CD4-positive, alpha-beta T cell (primary cell): ENCODE results near the gene HOGA1. TPM values are rescaled to one million over a fixed set of nuclear protein-coding genes. Genes with fewer than 3 reads are reported as not detected.
"Not testable (repeated sequence)": the region's sequence is repeated elsewhere in the genome, so short reads cannot be mapped to it uniquely, and the experiment has no call there.

Experiments
- ATAC-seq: fragments of 200-7000 bp; cut with Tn5 transposase; one replicate; pipeline ENCODE4 v1.10.0; 2022; ENCODE audit warnings: mild to moderate bottlenecking; ENCODE audit not compliant: poor library complexity
- CTCF ChIA-PET: fragments of 350-600 bp; sonication (Branson Sonifier 250); formaldehyde crosslinking; loops from one replicate; lab custom pipeline; 2021; ENCODE audit warnings: antibody characterized with exemption, inconsistent platforms; lab: Charles Lee
- POLR2A ChIA-PET: fragments of 350-600 bp; sonication (Branson Sonifier 250); formaldehyde crosslinking; loops from one replicate; lab custom pipeline; 2021; ENCODE audit warnings: antibody characterized with exemption, inconsistent platforms; lab: Charles Lee
- DNase-seq, 14 experiments: peaks; one replicate each; pipeline ENCODE4 v3.0.0-alpha.2; 2013 to 2020; ENCODE audit warnings: mixed read lengths in 2 of 14
- H3K27ac ChIP-seq, 2 donors: one replicate each; pipeline versions ENCODE4 v1.5.1 to v1.7.0; 2013; ENCODE audit warnings: low read length in 2 of 2, low read depth in 1 of 2, mild to moderate bottlenecking in 1 of 2
- H3K27me3 ChIP-seq, 2 experiments: 1 replicate in 1 of 2; 2 replicates in 1 of 2; pipeline versions ENCODE4 v1.6.1 to v1.7.0; 2013; ENCODE audit warnings: low read length in 2 of 2, control low read depth in 1 of 2, mild to moderate bottlenecking in 1 of 2, moderate library complexity in 1 of 2; ENCODE audit not compliant: insufficient read depth in 2 of 2, control insufficient read depth in 1 of 2
- H3K36me3 ChIP-seq: one replicate; pipeline ENCODE4 v1.6.1; 2013; ENCODE audit warnings: low read length, control low read depth; ENCODE audit not compliant: insufficient read depth
- H3K4me1 ChIP-seq: one replicate; pipeline ENCODE4 v1.6.1; 2013; ENCODE audit warnings: low read length, control low read depth; ENCODE audit not compliant: insufficient read depth
- H3K4me3 ChIP-seq: one replicate; pipeline ENCODE4 v1.5.1; 2013; ENCODE audit warnings: mild to moderate bottlenecking, low read length, moderate library complexity
- H3K9me3 ChIP-seq, 2 experiments: 1 replicate in 1 of 2; 2 replicates in 1 of 2; pipeline versions ENCODE4 v1.6.1 to v1.7.0; 2013; ENCODE audit warnings: low read length in 2 of 2, mild to moderate bottlenecking in 2 of 2, control low read depth in 1 of 2, moderate library complexity in 1 of 2; ENCODE audit not compliant: control insufficient read depth in 1 of 2, insufficient read depth in 1 of 2
- H3K27ac Mint-ChIP-seq: one replicate; pipeline ENCODE4 v1.8.0; 2020; ENCODE audit warnings: mixed read lengths
- H3K27me3 Mint-ChIP-seq: one replicate; pipeline ENCODE4 v1.8.0; 2021; ENCODE audit warnings: mixed read lengths
- H3K36me3 Mint-ChIP-seq: one replicate; pipeline ENCODE4 v1.8.0; 2021; ENCODE audit warnings: low read depth, mixed read lengths
- H3K4me1 Mint-ChIP-seq: one replicate; pipeline ENCODE4 v1.8.0; 2021; ENCODE audit warnings: low read depth, mixed read lengths
- H3K4me3 Mint-ChIP-seq: one replicate; pipeline ENCODE4 v1.8.0; 2020; ENCODE audit warnings: mild to moderate bottlenecking, mixed read lengths
- H3K9me3 Mint-ChIP-seq: one replicate; pipeline ENCODE4 v1.8.0; 2020; ENCODE audit warnings: mixed read lengths
- intact Hi-C, 2 experiments: fragments of 100-400 bp; cut with DNase I in 1 of 2; cut with micrococcal nuclease in 1 of 2; formaldehyde crosslinking; loops; one replicate each; pipeline versions ENCODE4 v1.15.1 to v1.9.0; 2023 to 2025; cut with DNase I, micrococcal nuclease
- total RNA-seq, 174 experiments: library from RNA in 2 of 174; stranded (reverse) in 2 of 174; gene quantifications; one replicate each; pipeline ENCODE4 v1.2.3 and lab custom pipeline; 2021 to 2026
- TF ChIP-seq, protein P1 (sequence below): fragments of 200-600 bp; IDR thresholded peaks from one replicate; pipeline ENCODE4 v1.8.0; 2022; ENCODE audit warnings: antibody characterized with exemption, mild to moderate bottlenecking

Gene HOGA1
- total RNA-seq, 2 experiments from 2014 or later = not detected

DNA sequence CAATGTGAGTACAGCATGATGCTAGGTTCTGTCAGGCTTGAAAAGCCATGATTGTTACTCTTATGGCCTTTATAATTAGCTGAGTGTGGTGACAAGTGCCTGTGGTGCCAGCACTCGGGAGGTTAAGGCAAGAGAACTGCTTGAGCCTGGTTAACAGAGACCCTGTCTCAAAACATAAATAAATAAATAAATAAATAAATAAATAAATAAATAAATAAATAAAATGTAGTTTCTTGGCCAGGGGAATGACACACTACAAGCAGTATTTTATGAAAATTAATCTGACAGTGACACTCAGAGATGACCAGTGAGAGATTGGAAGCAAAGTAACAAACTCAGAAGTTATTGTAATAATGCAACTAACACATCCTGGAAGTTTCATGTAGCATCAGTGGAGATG is 51.4 kb downstream of the HOGA1 start:
- no peak overlapping the region for H3K4me3 Mint-ChIP-seq

DNA sequence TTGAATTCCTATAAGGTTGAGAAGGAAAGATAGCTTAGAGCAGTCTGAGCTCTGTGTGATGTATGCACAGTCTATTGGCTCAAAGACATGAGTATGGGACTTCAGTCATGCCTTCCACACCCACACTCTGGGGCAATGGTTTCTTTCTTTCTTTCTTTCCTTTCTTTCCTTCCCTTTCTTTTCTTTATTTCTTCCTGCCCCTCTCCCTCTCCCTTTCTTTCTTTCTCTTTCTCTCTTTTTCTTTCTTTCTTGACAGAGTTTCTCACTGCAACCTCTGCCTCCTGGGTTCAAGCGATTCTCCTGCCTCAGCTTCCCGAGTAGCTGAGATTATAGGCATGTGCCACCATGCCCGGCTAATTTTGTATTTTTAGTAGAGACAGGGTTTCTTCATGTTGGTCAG is 54.9 kb downstream of the HOGA1 start:
- H3K36me3 Mint-ChIP-seq = not testable (repeated sequence)

More for the DNA sequence above, 51.4 kb downstream of the HOGA1 start:
- no peaks in the 10 kb centered on the region for H3K9me3 Mint-ChIP-seq
- Histone ChIP-seq H3K4me1 (peaks cover 21% of the 10 kb centered on the region), H3K27me3 (no peaks in the 10 kb centered on the region), H3K9me3 (peaks cover 0 to 3% of the 10 kb centered on the region in 2 experiments), H3K27ac (no peak overlapping the region), H3K4me3 (no peak overlapping the region), H3K36me3 (no peaks in the 10 kb centered on the region)
- intact Hi-C loops = loop anchor here in 1 of 2 experiments (5.0 to 10.0 kb wide), 3 partner anchors 233 to 1051 kb away; partner anchors contain the start of genes RRP12 and TM9SF3
- no peak for DNase-seq
- peaks cover 22% of the 10 kb centered on the region for H3K4me1 Mint-ChIP-seq
- ChIA-PET POLR2A (no interaction called here), CTCF (no interaction called here)
- H3K27me3 Mint-ChIP-seq = no peaks in the 10 kb centered on the region
- peaks cover 10% of the 10 kb centered on the region for H3K36me3 Mint-ChIP-seq
- no peak for ATAC-seq
- no peak overlapping the region for H3K27ac Mint-ChIP-seq
- TF ChIP-seq, protein P1, sequence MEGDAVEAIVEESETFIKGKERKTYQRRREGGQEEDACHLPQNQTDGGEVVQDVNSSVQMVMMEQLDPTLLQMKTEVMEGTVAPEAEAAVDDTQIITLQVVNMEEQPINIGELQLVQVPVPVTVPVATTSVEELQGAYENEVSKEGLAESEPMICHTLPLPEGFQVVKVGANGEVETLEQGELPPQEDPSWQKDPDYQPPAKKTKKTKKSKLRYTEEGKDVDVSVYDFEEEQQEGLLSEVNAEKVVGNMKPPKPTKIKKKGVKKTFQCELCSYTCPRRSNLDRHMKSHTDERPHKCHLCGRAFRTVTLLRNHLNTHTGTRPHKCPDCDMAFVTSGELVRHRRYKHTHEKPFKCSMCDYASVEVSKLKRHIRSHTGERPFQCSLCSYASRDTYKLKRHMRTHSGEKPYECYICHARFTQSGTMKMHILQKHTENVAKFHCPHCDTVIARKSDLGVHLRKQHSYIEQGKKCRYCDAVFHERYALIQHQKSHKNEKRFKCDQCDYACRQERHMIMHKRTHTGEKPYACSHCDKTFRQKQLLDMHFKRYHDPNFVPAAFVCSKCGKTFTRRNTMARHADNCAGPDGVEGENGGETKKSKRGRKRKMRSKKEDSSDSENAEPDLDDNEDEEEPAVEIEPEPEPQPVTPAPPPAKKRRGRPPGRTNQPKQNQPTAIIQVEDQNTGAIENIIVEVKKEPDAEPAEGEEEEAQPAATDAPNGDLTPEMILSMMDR = no peak

DNA sequence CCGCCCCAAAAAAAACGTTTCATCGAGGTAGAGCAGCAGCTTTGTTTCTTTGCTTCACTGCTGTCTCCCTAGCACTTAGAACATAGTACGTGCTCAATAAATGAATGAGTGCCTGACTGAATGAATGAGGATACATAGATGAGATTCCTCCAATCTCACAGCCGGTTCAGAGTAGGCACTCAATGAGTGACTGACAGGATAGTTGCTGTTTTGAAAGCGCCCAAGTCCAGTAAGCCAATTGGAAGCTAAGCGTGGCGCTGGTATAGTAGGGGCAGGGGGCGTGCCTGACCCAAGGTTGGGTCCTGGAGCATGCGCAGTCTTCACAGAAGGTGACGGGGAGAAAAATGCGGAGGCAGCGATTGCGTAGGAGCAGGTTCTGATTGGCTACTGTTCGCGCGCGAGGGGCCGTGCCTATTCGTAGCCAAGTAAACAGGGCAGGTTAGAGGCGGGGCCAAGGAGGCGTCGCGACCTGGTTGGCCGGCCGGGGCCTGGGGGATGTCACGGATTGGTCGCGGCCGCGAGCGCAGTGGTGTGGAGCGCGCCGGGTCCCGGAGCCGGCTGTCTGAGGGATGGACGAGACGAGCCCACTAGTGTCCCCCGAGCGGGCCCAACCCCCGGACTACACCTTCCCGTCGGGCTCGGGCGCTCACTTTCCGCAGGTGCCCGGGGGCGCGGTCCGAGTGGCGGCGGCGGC is 56.1 kb downstream of the HOGA1 start, which contains the start of gene PI4K2A:
TSS of gene PI4K2A (plus strand) at position 498 of the 694 bp plus-strand sequence. CDS start at position 570, 72 bp downstream.
- CTCF ChIA-PET = interaction anchor here (0.6 kb wide), 1 partner anchor 567 kb away, joined by 4 read pairs; no protein-coding TSS in a partner anchor
- Histone ChIP-seq H3K4me3 (peak within 1 kb of the TSS; percentile 65), H3K4me1 (peaks cover 15% of the 10 kb centered on the region), H3K27me3 (no peaks in the 10 kb centered on the region), H3K27ac (no peak within 1 kb of the TSS), H3K36me3 (peaks cover 7% of the 10 kb centered on the region), H3K9me3 (no peaks in the 10 kb centered on the region)
- intact Hi-C loops = loop anchor here (1.0 to 10.0 kb wide), 3 partner anchors 142 to 1946 kb away; partner anchors contain the start of genes MMS19 (in 1 of the 2), TCTN3 (in 1 of the 2) and UBTD1 (in 1 of the 2)
- ATAC-seq = peak; percentile 97
- Mint-ChIP-seq H3K27me3 (no peaks in the 10 kb centered on the region), H3K4me3 (peak within 1 kb of the TSS; percentile 98), H3K4me1 (peaks cover 26% of the 10 kb centered on the region), H3K36me3 (peaks cover 19% of the 10 kb centered on the region), H3K27ac (peak within 1 kb of the TSS; percentile 88), H3K9me3 (no peaks in the 10 kb centered on the region)
- TF ChIP-seq, protein P1 = no peak
- peak; percentile 96 to 100 (median 98) for DNase-seq
- POLR2A ChIA-PET = interaction anchor here (1.0 to 1.9 kb wide), 2 partner anchors 46 to 97 kb away, joined by 7 to 12 read pairs; partner anchors contain the start of genes AVPI1 and ZFYVE27

More for the DNA sequence above, 54.9 kb downstream of the HOGA1 start:
- H3K27ac Mint-ChIP-seq, DNase-seq, H3K9me3 ChIP-seq, POLR2A ChIA-PET, CTCF ChIA-PET, H3K27me3 Mint-ChIP-seq, H3K4me3 ChIP-seq, H3K27me3 ChIP-seq, H3K9me3 Mint-ChIP-seq, ATAC-seq, H3K27ac ChIP-seq, H3K36me3 ChIP-seq: not testable (repeated sequence)
- H3K4me1 ChIP-seq = peaks cover 16% of the 10 kb centered on the region
- peak overlapping the region; percentile 25 for H3K4me3 Mint-ChIP-seq
- intact Hi-C loops = loop anchor here in 1 of 2 experiments (5.0 to 10.0 kb wide), 3 partner anchors 237 to 1054 kb away; partner anchors contain the start of genes RRP12 and TM9SF3
- peaks cover 26% of the 10 kb centered on the region for H3K4me1 Mint-ChIP-seq
